ENCODE data around the gene GIMAP6.
"Not testable (repeated sequence)": the region's sequence is repeated elsewhere in the genome, so short reads cannot be mapped to it uniquely, and the experiment has no call there.

Gene GIMAP6

GRCh38 chr7:150631866-150632864 lies at the start of gene GIMAP6:
GIMAP6 (minus strand) TSS chr7:150632385; CDS start chr7:150630142, 2,243 bp downstream.
- DNase-seq (ENCODE audit: low spot score), result no peak

GRCh38 chr7:150680364-150680763 lies 48.2 kb upstream of the GIMAP6 start:
- not testable (repeated sequence) for DNase-seq (ENCODE audit: low spot score)

- not testable (repeated sequence) for DNase-seq (ENCODE audit: low spot score)
These were observed 46.4 kb upstream of the GIMAP6 start for GRCh38 chr7:150678601-150679000.

GRCh38 chr7:150676854-150677253 lies 44.7 kb upstream of the GIMAP6 start:
- DNase-seq (ENCODE audit: low spot score), result not testable (repeated sequence)

GRCh38 chr7:150676276-150676675 lies 44.1 kb upstream of the GIMAP6 start:
- DNase-seq (ENCODE audit: low spot score), result not testable (repeated sequence)

GRCh38 chr7:150675714-150676113 lies 43.5 kb upstream of the GIMAP6 start:
- DNase-seq (ENCODE audit: low spot score), result no peak

- DNase-seq (ENCODE audit: low spot score), result not testable (repeated sequence)
These were observed 39.8 kb upstream of the GIMAP6 start for GRCh38 chr7:150671798-150672585.

GRCh38 chr7:150668977-150669376 lies 36.8 kb upstream of the GIMAP6 start:
- no peak for DNase-seq (ENCODE audit: low spot score)

GRCh38 chr7:150668472-150668911 lies 36.3 kb upstream of the GIMAP6 start:
- DNase-seq (ENCODE audit: low spot score), result no peak

GRCh38 chr7:150666412-150666811 lies 34.2 kb upstream of the GIMAP6 start:
- no peak for DNase-seq (ENCODE audit: low spot score)

GRCh38 chr7:150665896-150666295 lies 33.7 kb upstream of the GIMAP6 start:
- no peak for DNase-seq (ENCODE audit: low spot score)

- no peak for DNase-seq (ENCODE audit: low spot score)
These were observed 33.0 kb upstream of the GIMAP6 start for GRCh38 chr7:150665089-150665748.

GRCh38 chr7:150663802-150664494 lies 31.8 kb upstream of the GIMAP6 start:
- DNase-seq (ENCODE audit: low spot score), result no peak

- not testable (repeated sequence) for DNase-seq (ENCODE audit: low spot score)
These were observed 30.6 kb upstream of the GIMAP6 start for GRCh38 chr7:150662821-150663220.

GRCh38 chr7:150660939-150661613 lies 28.9 kb upstream of the GIMAP6 start:
- DNase-seq (ENCODE audit: low spot score), result no peak

- DNase-seq (ENCODE audit: low spot score), result no peak
These were observed 25.3 kb upstream of the GIMAP6 start for GRCh38 chr7:150657526-150657925.

- no peak for DNase-seq (ENCODE audit: low spot score)
These were observed 23.9 kb upstream of the GIMAP6 start for GRCh38 chr7:150656047-150656446.

GRCh38 chr7:150654692-150655091 lies 22.5 kb upstream of the GIMAP6 start:
- no peak for DNase-seq (ENCODE audit: low spot score)

- DNase-seq (ENCODE audit: low spot score), result no peak
These were observed 16.8 kb upstream of the GIMAP6 start for GRCh38 chr7:150649080-150649385.

GRCh38 chr7:150648353-150649079 lies 16.3 kb upstream of the GIMAP6 start:
- DNase-seq (ENCODE audit: low spot score), result no peak

All from SW480 (cell line).